Activated CD4-positive, alpha-beta T cell treated with anti-CD3 and anti-CD28 coated beads, Interleukin-2, amount 50 U/mL, for 1 hour (primary cell): ENCODE results near the gene MRPL45.
A peak's percentile ranks its signal among the peaks of the same experiment; 100 is the strongest.

Source experiments
- DNase-seq: peaks from one replicate; pipeline ENCODE4 v3.0.0-alpha.2; 2020

The MRPL45 gene

GRCh38 chr17:38325221-38325851, 28.4 kb downstream of the MRPL45 start:
- no peak for DNase-seq

GRCh38 chr17:38326996-38327792, 30.2 kb downstream of the MRPL45 start:
- DNase-seq, result no peak

- DNase-seq, result no peak
Measured at GRCh38 chr17:38327936-38328335, 31.0 kb downstream of the MRPL45 start.

- no peak for DNase-seq
Measured at GRCh38 chr17:38328620-38329019, 31.7 kb downstream of the MRPL45 start.

- no peak for DNase-seq
Measured at GRCh38 chr17:38329284-38329683, 32.3 kb downstream of the MRPL45 start.

- no peak for DNase-seq
Measured at GRCh38 chr17:38329808-38330730, 33.1 kb downstream of the MRPL45 start.

- no peak for DNase-seq
Measured at GRCh38 chr17:38330941-38331411, 34.0 kb downstream of the MRPL45 start.

GRCh38 chr17:38332735-38333134, 35.8 kb downstream of the MRPL45 start:
- DNase-seq, result no peak

GRCh38 chr17:38333635-38334295, 36.8 kb downstream of the MRPL45 start:
- DNase-seq, result peak; percentile 33

GRCh38 chr17:38334480-38335364, 37.8 kb downstream of the MRPL45 start:
- DNase-seq, result no peak

GRCh38 chr17:38336838-38337237, 39.9 kb downstream of the MRPL45 start:
- DNase-seq, result no peak

- DNase-seq, result no peak
Measured at GRCh38 chr17:38338053-38338452, 41.1 kb downstream of the MRPL45 start.

- no peak for DNase-seq
Measured at GRCh38 chr17:38338535-38338934, 41.6 kb downstream of the MRPL45 start.

- no peak for DNase-seq
Measured at GRCh38 chr17:38339891-38340290, 42.9 kb downstream of the MRPL45 start.

GRCh38 chr17:38341035-38341721, 44.2 kb downstream of the MRPL45 start:
- no peak for DNase-seq

GRCh38 chr17:38342886-38343607, 46.1 kb downstream of the MRPL45 start:
- DNase-seq, result no peak

GRCh38 chr17:38343608-38344419, 46.8 kb downstream of the MRPL45 start, which contains the start of gene GPR179:
GPR179 (minus strand) TSS chr17:38343956; CDS start chr17:38343789, 167 bp downstream.
- DNase-seq, result no peak

- DNase-seq, result no peak
Measured at GRCh38 chr17:38344420-38344745, 47.4 kb downstream of the MRPL45 start.

- no peak for DNase-seq
Measured at GRCh38 chr17:38345743-38346142, 48.8 kb downstream of the MRPL45 start.
